ENCODE results near the gene PHF12.
"Not testable (repeated sequence)": the region's sequence is repeated elsewhere in the genome, so short reads cannot be mapped to it uniquely, and the experiment has no call there.

The PHF12 gene

GRCh38 chr17:28879886-28880571 lies 71.3 kb downstream of the PHF12 start:
- DNase-seq: no peak

GRCh38 chr17:28878981-28879380 lies 72.3 kb downstream of the PHF12 start:
- peak; percentile 46 for DNase-seq

- no peak for DNase-seq
These were observed 73.0 kb downstream of the PHF12 start for GRCh38 chr17:28878158-28878910.

GRCh38 chr17:28877150-28877711 lies 74.1 kb downstream of the PHF12 start:
- DNase-seq: not testable (repeated sequence)

- DNase-seq: no peak
These were observed 75.3 kb downstream of the PHF12 start for GRCh38 chr17:28875848-28876550.

GRCh38 chr17:28874750-28875149 lies 76.6 kb downstream of the PHF12 start:
- no peak for DNase-seq

- no peak for DNase-seq
These were observed 77.5 kb downstream of the PHF12 start for GRCh38 chr17:28873839-28874238.

- no peak for DNase-seq
These were observed 80.2 kb downstream of the PHF12 start for GRCh38 chr17:28871056-28871579.

- no peak for DNase-seq
These were observed 84.0 kb downstream of the PHF12 start for GRCh38 chr17:28867276-28867675.

GRCh38 chr17:28865946-28866752 lies 85.2 kb downstream of the PHF12 start:
- no peak for DNase-seq

- no peak for DNase-seq
These were observed 86.1 kb downstream of the PHF12 start for GRCh38 chr17:28864991-28865849.

GRCh38 chr17:28863953-28864352 lies 87.4 kb downstream of the PHF12 start:
- DNase-seq: no peak

GRCh38 chr17:28862561-28862960 lies 88.8 kb downstream of the PHF12 start:
- DNase-seq: no peak

GRCh38 chr17:28861393-28862203 lies 89.7 kb downstream of the PHF12 start:
- DNase-seq: no peak

GRCh38 chr17:28860363-28860808 lies 90.9 kb downstream of the PHF12 start:
- DNase-seq: no peak

- no peak for DNase-seq
These were observed 92.4 kb downstream of the PHF12 start for GRCh38 chr17:28858801-28859355.

GRCh38 chr17:28857905-28858800 lies 93.2 kb downstream of the PHF12 start:
- no peak for DNase-seq

- no peak for DNase-seq
These were observed 95.2 kb downstream of the PHF12 start for GRCh38 chr17:28856028-28856574.

GRCh38 chr17:28855336-28855679 lies 96.0 kb downstream of the PHF12 start:
- DNase-seq: no peak
